Uterus (tissue), 4 donors: ENCODE measurements around the gene FIBP. TPM values are rescaled to one million over a fixed set of nuclear protein-coding genes. Genes with fewer than 3 reads are reported as not detected.

Source experiments
- DNase-seq, 2 donors: peaks; one replicate each; pipeline ENCODE4 v3.0.0-alpha.2; 2019 to 2020
- H3K27ac ChIP-seq, 2 donors: fragments of 200-600 bp; sonication (generic); 1 replicate in 1 of 2; 2 replicates in 1 of 2; pipeline ENCODE4 v1.5.1; 2016 to 2018
- H3K27me3 ChIP-seq, 2 donors: fragments of 200-600 bp; sonication (generic); one replicate each; pipeline ENCODE4 v1.5.1; 2018 to 2019; ENCODE audit warnings: control low read depth in 1 of 2
- H3K36me3 ChIP-seq, 2 donors: fragments of 200-600 bp; sonication (generic); one replicate each; pipeline ENCODE4 v1.5.1; 2019; ENCODE audit warnings: control low read depth in 1 of 2
- H3K4me1 ChIP-seq, 2 donors: fragments of 200-600 bp; sonication (generic); one replicate each; pipeline ENCODE4 v1.5.1; 2018 to 2019; ENCODE audit warnings: control low read depth in 1 of 2
- H3K4me3 ChIP-seq, 2 donors: fragments of 200-600 bp; sonication (generic); 1 replicate in 1 of 2; 2 replicates in 1 of 2; pipeline ENCODE4 v1.5.1; 2018 to 2019; ENCODE audit warnings: mild to moderate bottlenecking in 1 of 2
- H3K9me3 ChIP-seq, 2 donors: fragments of 200-600 bp; sonication (generic); one replicate each; pipeline ENCODE4 v1.5.1; 2019; ENCODE audit warnings: control low read depth in 1 of 2
- CTCF ChIP-seq, 4 experiments: fragments of 200-600 bp in 2 of 4; fragments of 450-650 bp in 2 of 4; sonication (generic) in 2 of 4; IDR thresholded peaks; one replicate each; pipeline ENCODE4 v1.5.1; 2016 to 2019; ENCODE audit warnings: antibody characterized with exemption in 4 of 4, mild to moderate bottlenecking in 2 of 4, moderate library complexity in 1 of 4
- POLR2A ChIP-seq, 2 donors: fragments of 450-650 bp; IDR thresholded peaks; one replicate each; pipeline ENCODE4 v1.6.1; 2016; ENCODE audit warnings: antibody characterized with exemption in 2 of 2, mild to moderate bottlenecking in 1 of 2, moderate library complexity in 1 of 2
- intact Hi-C: fragments of 100-400 bp; cut with DNase I; formaldehyde crosslinking; loops from one replicate; pipeline ENCODE4 v1.15.1; 2023; ENCODE audit warnings: low total_unique reads
- total RNA-seq, 4 donors: library from RNA; depleted of rRNA in 3 of 4; stranded (reverse); fragments of >200 nt in 3 of 4; gene quantifications; one replicate each; pipeline versions ENCODE4 v1.1.0 to v1.2.4, GENCODE V29; 2014 to 2023
- donor health status: DM: yes; HTN: yes; CAD: no.

FIBP gene
- total RNA-seq, 4 donors from 2014 or later, result 39.7 to 239 (median 52.2) TPM

- TF ChIP-seq CTCF (IDR thresholded peaks at IDR 0.05), result no peak
- TF ChIP-seq POLR2A (IDR thresholded peaks at IDR 0.05), result no peak
- H3K36me3 ChIP-seq, result no peaks in the 10 kb centered on the region
- peaks cover 3 to 11% of the 10 kb centered on the region in 2 donors for H3K4me1 ChIP-seq
- intact Hi-C loops, result no loop called here
- no peaks in the 10 kb centered on the region for H3K9me3 ChIP-seq
- H3K27me3 ChIP-seq, result no peaks in the 10 kb centered on the region
- H3K4me3 ChIP-seq, result no peak overlapping the region
- peak; percentile 15 to 16 for DNase-seq
- no peak overlapping the region for H3K27ac ChIP-seq
Observed at GRCh38 chr11:65866509-65867283, 21.6 kb downstream of the FIBP start.

GRCh38 chr11:65865550-65866172 lies 22.6 kb downstream of the FIBP start:
- no peak overlapping the region for H3K27ac ChIP-seq
- H3K36me3 ChIP-seq, result no peaks in the 10 kb centered on the region
- DNase-seq, result peak; percentile 17 to 18
- TF ChIP-seq CTCF (IDR thresholded peaks at IDR 0.05) (no peak), POLR2A (IDR thresholded peaks at IDR 0.05) (no peak)
- no peaks in the 10 kb centered on the region for H3K27me3 ChIP-seq
- no peaks in the 10 kb centered on the region for H3K9me3 ChIP-seq
- H3K4me1 ChIP-seq, result peaks cover 6 to 7% of the 10 kb centered on the region in 2 donors
- no peak overlapping the region for H3K4me3 ChIP-seq
- intact Hi-C loops, result no loop called here

- H3K4me1 ChIP-seq, result peaks cover 6 to 7% of the 10 kb centered on the region in 2 donors
- DNase-seq, result peak; percentile 16 to 17
Observed at GRCh38 chr11:65864706-65865471, 23.4 kb downstream of the FIBP start.

GRCh38 chr11:65863889-65864705 lies 24.2 kb downstream of the FIBP start:
- no peak overlapping the region for H3K27ac ChIP-seq
- no peaks in the 10 kb centered on the region for H3K9me3 ChIP-seq
- H3K4me1 ChIP-seq, result peaks cover 6 to 7% of the 10 kb centered on the region in 2 donors
- intact Hi-C loops, result no loop called here
- DNase-seq, result peak; percentile 15 to 19
- H3K27me3 ChIP-seq, result no peaks in the 10 kb centered on the region
- no peak overlapping the region for H3K4me3 ChIP-seq
- no peaks in the 10 kb centered on the region for H3K36me3 ChIP-seq
- TF ChIP-seq POLR2A (IDR thresholded peaks at IDR 0.05), result no peak
- TF ChIP-seq CTCF (IDR thresholded peaks at IDR 0.05), result no peak

More at GRCh38 chr11:65864706-65865471, 23.4 kb downstream of the FIBP start:
- no peaks in the 10 kb centered on the region for H3K36me3 ChIP-seq
- no peak overlapping the region for H3K4me3 ChIP-seq
- TF ChIP-seq POLR2A (IDR thresholded peaks at IDR 0.05) (no peak), CTCF (IDR thresholded peaks at IDR 0.05) (no peak)
- no peaks in the 10 kb centered on the region for H3K9me3 ChIP-seq
- no peaks in the 10 kb centered on the region for H3K27me3 ChIP-seq
- intact Hi-C loops, result no loop called here
- no peak overlapping the region for H3K27ac ChIP-seq
